ES-I3 (cell line): Measurements from ENCODE around the gene PRR22.
"Not testable (repeated sequence)": the region's sequence is repeated elsewhere in the genome, so short reads cannot be mapped to it uniquely, and the experiment has no call there.

Experiments used
- H3K36me3 ChIP-seq: 2 replicates; pipeline ENCODE4 v1.6.1; 2013; ENCODE audit warnings: mild to moderate bottlenecking, low read length, control low read depth, moderate library complexity; ENCODE audit not compliant: insufficient read depth
- H3K4me1 ChIP-seq: 2 replicates; pipeline ENCODE4 v1.6.1; 2013; ENCODE audit warnings: mild to moderate bottlenecking, control low read depth, low read length; ENCODE audit not compliant: insufficient read depth
- H3K9ac ChIP-seq: 2 replicates; pipeline ENCODE4 v1.6.1; 2013; ENCODE audit warnings: low read depth, mild to moderate bottlenecking, low read length, moderate library complexity
- H3K9me3 ChIP-seq: 2 replicates; pipeline ENCODE4 v1.6.1; 2013; ENCODE audit warnings: mild to moderate bottlenecking, low read length, moderate library complexity; ENCODE audit not compliant: control insufficient read depth, insufficient read depth

The PRR22 gene

GRCh38 chr19:5774921-5775320 lies 9.6 kb downstream of the PRR22 start:
- H3K9ac ChIP-seq: no peak overlapping the region
- H3K4me1 ChIP-seq: no peaks in the 10 kb centered on the region
- H3K36me3 ChIP-seq: no peaks in the 10 kb centered on the region
- no peaks in the 10 kb centered on the region; the same call in 1 of the 2 replicates for H3K9me3 ChIP-seq

- Histone ChIP-seq H3K36me3 (no peaks in the 10 kb centered on the region), H3K9ac (no peak overlapping the region), H3K9me3 (no peaks in the 10 kb centered on the region; the same call in 1 of the 2 replicates), H3K4me1 (no peaks in the 10 kb centered on the region)
Observed at GRCh38 chr19:5773276-5773675, 11.3 kb downstream of the PRR22 start.

- Histone ChIP-seq H3K9ac (no peak overlapping the region), H3K9me3 (no peaks in the 10 kb centered on the region; the same call in 1 of the 2 replicates), H3K36me3 (no peaks in the 10 kb centered on the region), H3K4me1 (no peaks in the 10 kb centered on the region)
Observed at GRCh38 chr19:5772416-5772815, 12.1 kb downstream of the PRR22 start.

- no peaks in the 10 kb centered on the region for H3K4me1 ChIP-seq
- no peak overlapping the region for H3K9ac ChIP-seq
- H3K36me3 ChIP-seq: no peaks in the 10 kb centered on the region
- H3K9me3 ChIP-seq: no peaks in the 10 kb centered on the region
Observed at GRCh38 chr19:5767949-5768348, 16.6 kb downstream of the PRR22 start.

- H3K9ac ChIP-seq: no peak overlapping the region
Observed at GRCh38 chr19:5765220-5765619, 19.3 kb downstream of the PRR22 start.

GRCh38 chr19:5762608-5763217 lies 21.8 kb downstream of the PRR22 start:
- Histone ChIP-seq H3K36me3 (no peaks in the 10 kb centered on the region), H3K9me3 (no peaks in the 10 kb centered on the region), H3K4me1 (no peaks in the 10 kb centered on the region), H3K9ac (no peak overlapping the region)

More at GRCh38 chr19:5765220-5765619, 19.3 kb downstream of the PRR22 start:
- no peaks in the 10 kb centered on the region for H3K4me1 ChIP-seq
- H3K9me3 ChIP-seq: no peaks in the 10 kb centered on the region
- H3K36me3 ChIP-seq: no peaks in the 10 kb centered on the region

GRCh38 chr19:5753743-5754142 lies 30.8 kb downstream of the PRR22 start:
- Histone ChIP-seq H3K9ac (no peak overlapping the region), H3K36me3 (no peaks in the 10 kb centered on the region), H3K9me3 (no peaks in the 10 kb centered on the region), H3K4me1 (no peaks in the 10 kb centered on the region)

- Histone ChIP-seq H3K36me3 (no peaks in the 10 kb centered on the region), H3K9ac (no peak overlapping the region)
Observed at GRCh38 chr19:5751709-5752108, 32.8 kb downstream of the PRR22 start.

GRCh38 chr19:5749505-5749904 lies 35.0 kb downstream of the PRR22 start:
- H3K36me3 ChIP-seq: no peaks in the 10 kb centered on the region
- no peaks in the 10 kb centered on the region for H3K9me3 ChIP-seq
- no peaks in the 10 kb centered on the region for H3K4me1 ChIP-seq
- H3K9ac ChIP-seq: no peak overlapping the region

More at GRCh38 chr19:5751709-5752108, 32.8 kb downstream of the PRR22 start:
- Histone ChIP-seq H3K9me3 (no peaks in the 10 kb centered on the region), H3K4me1 (no peaks in the 10 kb centered on the region)

GRCh38 chr19:5748920-5749319 lies 35.6 kb downstream of the PRR22 start:
- not testable (repeated sequence) for H3K9ac ChIP-seq, H3K9me3 ChIP-seq, H3K4me1 ChIP-seq, H3K36me3 ChIP-seq

GRCh38 chr19:5744999-5745398 lies 39.5 kb downstream of the PRR22 start:
- H3K9ac ChIP-seq, H3K36me3 ChIP-seq, H3K9me3 ChIP-seq, H3K4me1 ChIP-seq: not testable (repeated sequence)

- no peaks in the 10 kb centered on the region for H3K36me3 ChIP-seq
- H3K9ac ChIP-seq: no peak overlapping the region
- H3K9me3 ChIP-seq: no peaks in the 10 kb centered on the region
- H3K4me1 ChIP-seq: no peaks in the 10 kb centered on the region
Observed at GRCh38 chr19:5743630-5744029, 40.9 kb downstream of the PRR22 start.

GRCh38 chr19:5742051-5742450 lies 42.5 kb downstream of the PRR22 start:
- no peaks in the 10 kb centered on the region for H3K4me1 ChIP-seq
- H3K36me3 ChIP-seq: no peaks in the 10 kb centered on the region
- H3K9me3 ChIP-seq: no peaks in the 10 kb centered on the region
- no peak overlapping the region for H3K9ac ChIP-seq

GRCh38 chr19:5738423-5738822 lies 46.1 kb downstream of the PRR22 start:
- no peak overlapping the region for H3K9ac ChIP-seq
- H3K36me3 ChIP-seq: no peaks in the 10 kb centered on the region
- no peaks in the 10 kb centered on the region for H3K4me1 ChIP-seq
- no peaks in the 10 kb centered on the region for H3K9me3 ChIP-seq

- not testable (repeated sequence) for H3K9me3 ChIP-seq, H3K4me1 ChIP-seq, H3K36me3 ChIP-seq, H3K9ac ChIP-seq
Observed at GRCh38 chr19:5733172-5733571, 51.4 kb downstream of the PRR22 start.
